ENCODE results near the gene FZD4.
A peak's percentile ranks its signal among the peaks of the same experiment; 100 is the strongest.
"Not testable (repeated sequence)": the region's sequence is repeated elsewhere in the genome, so short reads cannot be mapped to it uniquely, and the experiment has no call there.

FZD4 gene

GRCh38 chr11:86977441-86978050, 22.4 kb upstream of the FZD4 start:
- DNase-seq (ENCODE audit: low read depth), result no peak

GRCh38 chr11:86972734-86973133, 17.5 kb upstream of the FZD4 start:
- no peak for DNase-seq (ENCODE audit: low read depth)

DNA sequence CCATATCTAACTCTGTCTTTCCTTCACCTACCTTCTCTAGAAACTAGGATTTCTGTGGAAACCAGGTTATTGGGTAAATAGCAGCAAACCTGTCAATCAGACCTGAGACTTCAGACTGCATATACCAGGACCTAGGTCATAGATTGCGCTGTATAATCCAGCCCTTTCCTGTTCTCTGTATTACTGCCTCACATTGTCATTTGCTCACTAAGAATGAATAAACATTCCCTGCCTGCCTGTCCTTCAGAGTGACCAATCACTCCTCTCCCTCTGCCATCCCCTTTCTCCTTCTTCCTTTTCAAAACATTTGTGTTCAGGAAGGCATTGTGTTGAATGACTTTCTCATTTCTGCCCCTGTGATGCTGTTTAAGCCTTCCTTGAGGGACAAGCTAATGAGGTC, 14.1 kb upstream of the FZD4 start:
- DNase-seq (ENCODE audit: low read depth), result no peak

DNA sequence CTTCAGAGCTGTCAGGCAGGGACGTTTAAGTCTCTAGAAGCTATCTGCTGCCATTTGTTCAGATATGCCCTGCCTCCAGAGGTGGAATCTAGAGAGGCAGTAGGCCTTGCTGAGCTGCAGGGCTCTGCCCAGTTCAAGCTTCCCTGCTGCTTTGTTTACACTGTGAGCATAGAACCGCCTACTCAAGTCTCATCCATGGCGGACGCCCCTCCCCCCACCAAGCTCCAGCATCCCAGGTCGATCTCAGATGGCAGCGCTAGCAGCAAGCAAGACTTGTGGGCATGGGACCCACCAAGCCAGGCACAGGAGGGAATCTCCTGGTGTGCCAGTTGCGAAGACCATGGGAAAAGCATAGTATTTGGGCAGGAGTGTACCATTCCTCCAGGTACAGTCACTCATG, 12.4 kb upstream of the FZD4 start:
- not testable (repeated sequence) for DNase-seq (ENCODE audit: low read depth)

DNA sequence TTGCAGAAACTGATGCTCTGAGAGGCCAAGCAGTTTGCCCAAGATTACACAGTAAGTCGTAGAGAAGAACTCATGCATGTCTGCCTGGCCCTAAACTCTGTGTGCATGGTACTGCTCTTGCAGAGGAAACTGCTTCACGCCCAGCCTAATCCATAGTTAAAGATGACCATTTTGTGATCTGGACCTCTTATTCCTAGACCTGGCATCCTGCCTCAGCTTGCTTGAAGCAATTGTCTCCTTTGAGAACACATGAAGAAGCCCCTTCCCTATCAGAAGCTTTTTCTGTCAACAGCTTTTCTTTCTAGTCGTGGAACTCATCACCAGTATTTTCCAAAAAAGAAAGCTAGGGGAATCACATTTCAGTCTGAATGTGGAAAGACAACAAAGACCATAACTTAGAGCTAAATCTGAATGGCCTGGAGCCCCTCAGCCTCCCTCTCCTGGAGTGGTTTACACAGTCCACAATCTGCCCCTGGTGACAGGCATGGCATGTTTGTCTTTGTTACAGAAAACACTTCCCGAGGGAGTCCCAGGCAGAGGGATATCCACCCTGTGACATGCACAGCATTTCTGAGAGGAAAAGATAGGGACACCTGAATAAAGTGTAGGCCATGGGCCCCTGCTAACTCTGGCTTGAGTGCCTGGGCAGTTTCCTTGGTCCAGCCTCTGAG, 2.9 kb upstream of the FZD4 start:
- no peak for DNase-seq (ENCODE audit: low read depth)

DNA sequence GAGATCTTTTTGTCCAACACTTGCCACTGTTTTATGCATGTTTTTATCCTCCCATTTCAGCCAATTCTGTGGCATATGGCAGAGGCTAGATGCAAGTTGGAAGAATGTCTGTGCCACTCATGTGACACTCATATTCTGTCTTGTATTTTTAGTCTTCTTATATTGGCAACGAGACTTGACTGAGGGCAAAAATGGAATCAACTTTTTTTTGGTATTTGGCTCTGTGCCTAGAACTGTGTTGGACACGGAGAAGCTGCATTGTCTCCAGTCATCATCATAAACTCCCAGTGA, 1.7 kb upstream of the FZD4 start:
- no peak for DNase-seq (ENCODE audit: low read depth)

- DNase-seq (ENCODE audit: low read depth), result no peak
Observed at GRCh38 chr11:86955111-86955360, 159 bp downstream of the FZD4 start.

- DNase-seq (ENCODE audit: low read depth), result no peak
Observed at GRCh38 chr11:86954269-86955110, 705 bp downstream of the FZD4 start.

GRCh38 chr11:86952221-86952875, 2.8 kb downstream of the FZD4 start:
- no peak for DNase-seq (ENCODE audit: low read depth)

DNA sequence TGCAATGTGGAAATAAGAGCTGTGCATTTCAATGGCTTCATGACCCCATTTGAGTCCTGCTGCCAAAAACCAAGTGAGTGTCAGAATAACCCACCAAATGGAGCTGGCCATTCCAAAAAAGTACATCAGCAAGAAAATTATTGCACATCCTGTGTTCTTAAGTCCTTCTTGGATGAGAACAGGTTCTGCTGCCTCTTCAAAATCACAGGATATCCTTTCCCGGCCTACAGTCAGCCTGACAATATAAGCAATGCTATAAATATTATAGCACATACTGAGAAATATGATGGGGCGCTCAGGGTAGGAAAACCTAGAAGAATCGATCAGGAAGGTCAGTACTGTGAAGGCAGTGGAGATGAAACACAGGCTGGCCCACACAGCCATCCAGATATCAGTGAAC, 3.5 kb downstream of the FZD4 start:
- no peak for DNase-seq (ENCODE audit: low read depth)

DNA sequence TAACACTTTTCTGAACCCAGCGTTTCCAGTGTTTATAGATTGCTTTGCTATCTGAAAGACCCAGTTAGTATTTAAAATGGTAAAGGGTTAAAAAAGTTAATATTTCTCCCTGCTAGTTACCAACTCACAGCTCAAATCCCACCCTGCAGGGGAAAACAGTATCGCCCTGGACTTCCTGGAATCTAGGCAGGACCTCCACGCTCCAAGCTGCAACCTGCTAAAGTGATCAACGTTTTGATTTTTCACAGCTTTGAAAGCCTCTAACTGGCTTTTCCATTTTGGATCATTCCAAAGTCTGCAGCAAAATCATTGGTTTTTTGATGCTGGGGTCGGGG, 4.6 kb downstream of the FZD4 start:
- no peak for DNase-seq (ENCODE audit: low read depth)

- no peak for DNase-seq (ENCODE audit: low read depth)
Observed at GRCh38 chr11:86949995-86950660, 5.1 kb downstream of the FZD4 start.

DNA sequence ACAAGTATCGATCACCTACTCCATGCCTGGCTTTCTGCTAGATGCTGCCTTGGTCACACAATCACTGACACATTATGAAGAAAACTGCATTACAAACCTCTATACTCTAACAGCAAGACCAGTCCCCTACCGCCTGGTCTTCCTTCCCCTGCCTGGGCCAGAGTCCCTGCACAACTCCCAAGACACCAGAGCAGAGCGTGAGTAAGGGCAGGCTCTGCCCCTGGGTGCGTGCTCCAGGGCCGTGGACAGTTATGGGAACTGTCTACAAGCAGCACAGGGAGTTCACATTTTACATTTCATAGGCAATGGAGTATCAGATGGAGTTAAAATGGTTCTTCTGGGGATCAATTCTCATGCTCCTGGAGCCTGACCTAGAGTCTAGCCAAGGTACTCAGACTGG, 6.5 kb downstream of the FZD4 start:
- no peak for DNase-seq (ENCODE audit: low read depth)

DNA sequence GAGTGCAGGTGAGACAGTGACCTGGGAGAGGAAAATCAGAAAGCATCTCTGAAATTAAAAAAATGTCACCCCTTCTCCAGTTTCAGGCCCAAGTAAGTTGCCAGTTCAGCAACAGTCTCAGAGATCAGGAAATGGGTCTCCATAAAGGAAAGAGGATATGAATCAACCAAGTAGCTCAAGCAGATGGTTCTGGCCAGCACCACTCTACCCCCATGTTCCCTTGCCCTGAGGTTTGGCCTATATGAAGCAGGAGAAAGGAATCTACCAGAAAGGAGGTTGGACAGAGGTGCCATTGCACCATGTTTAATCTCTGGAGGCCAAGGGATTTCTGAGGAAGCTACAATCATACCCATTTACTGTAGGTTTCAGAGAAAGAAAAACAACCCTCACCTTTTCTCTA, 7.7 kb downstream of the FZD4 start:
- DNase-seq (ENCODE audit: low read depth), result no peak

DNA sequence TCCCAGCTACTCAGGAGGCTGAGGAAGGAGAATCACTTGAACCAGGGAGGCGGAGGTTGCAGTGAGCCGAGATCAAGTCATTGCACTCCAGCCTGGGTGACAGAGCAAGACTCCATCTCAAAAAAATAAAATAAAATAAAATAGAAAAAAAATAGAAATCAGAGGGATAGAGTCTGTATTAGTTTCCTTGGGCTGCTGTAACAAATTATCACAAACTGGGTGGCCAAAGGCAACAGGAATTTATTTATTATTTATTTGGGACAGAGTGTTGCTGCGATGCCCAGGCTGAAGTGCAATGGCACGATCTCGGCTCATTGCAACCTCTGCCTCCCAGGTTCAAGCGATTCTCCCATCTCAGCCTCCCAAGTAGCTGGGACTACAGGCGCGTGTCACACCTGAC, 11.7 kb downstream of the FZD4 start:
- not testable (repeated sequence) for DNase-seq (ENCODE audit: low read depth)

DNA sequence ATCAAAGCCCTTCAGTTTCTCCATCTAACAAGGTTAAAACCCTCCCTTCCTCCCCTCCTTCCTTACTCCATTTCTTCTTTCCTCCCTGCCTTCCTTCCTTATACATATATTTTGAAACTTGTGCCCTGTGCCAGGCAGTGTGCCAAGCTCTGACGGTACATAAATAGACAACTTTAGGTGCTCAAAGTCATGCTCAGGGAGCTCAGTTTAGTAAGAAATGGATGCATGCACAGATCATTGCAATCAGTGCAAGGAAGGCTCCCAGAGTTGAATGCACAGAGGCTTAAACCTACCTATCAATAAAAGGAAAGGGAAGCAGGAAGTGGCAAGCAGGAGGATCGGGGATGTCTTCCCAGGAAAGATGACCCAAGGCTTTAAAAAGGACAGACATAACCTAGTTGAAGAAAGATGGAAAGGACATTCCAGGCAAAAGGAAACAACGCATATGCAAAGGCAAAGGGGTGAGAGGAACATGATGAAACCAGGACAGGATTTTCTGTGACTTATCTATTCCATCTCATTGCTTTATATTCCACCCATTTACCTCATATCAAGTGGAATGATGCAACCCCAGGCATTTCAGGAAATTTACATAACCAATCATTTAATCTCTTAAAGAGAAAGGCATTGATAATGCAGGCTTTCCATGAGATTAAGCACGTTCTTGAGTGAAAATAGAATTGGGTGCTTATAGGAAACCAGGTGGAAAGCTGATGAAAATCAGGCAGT, 13.2 kb downstream of the FZD4 start:
- DNase-seq (ENCODE audit: low read depth), result no peak

DNA sequence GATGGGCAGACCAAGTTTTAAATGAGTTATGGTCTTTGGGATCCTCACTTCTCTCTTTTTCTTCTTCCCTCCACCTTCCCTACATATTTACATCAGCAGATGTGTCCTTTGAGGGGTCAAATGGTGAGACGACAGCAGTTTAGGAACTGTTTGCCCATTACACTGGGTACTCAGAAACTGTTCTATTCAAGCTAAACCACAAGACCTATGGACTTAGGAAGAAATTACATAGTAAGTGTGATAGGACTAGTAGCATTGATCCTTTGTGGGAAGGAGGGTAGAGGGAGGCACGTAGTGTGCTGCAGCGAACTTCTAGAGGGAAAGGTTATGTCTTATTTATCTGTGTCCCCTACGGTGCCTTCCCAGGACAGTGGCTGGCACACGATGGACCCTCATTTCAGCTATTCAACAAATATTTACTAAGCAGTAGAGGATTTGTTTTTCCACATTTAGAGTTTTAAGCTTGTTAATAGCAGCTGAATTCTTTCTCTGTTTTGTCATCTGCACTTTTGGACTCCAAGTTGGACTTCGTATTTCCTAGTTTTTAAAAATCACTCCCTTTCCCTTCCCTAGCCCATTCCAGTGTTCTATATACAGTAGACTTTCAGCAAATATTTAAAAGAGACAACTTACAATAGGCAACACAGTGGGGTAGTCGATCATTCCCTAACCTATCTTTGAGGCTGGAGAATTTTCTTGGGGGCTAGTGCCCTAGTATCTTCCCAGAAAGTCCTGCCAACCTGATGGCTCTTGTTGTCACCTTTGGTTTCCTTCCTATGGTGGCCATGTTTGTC, 13.9 kb downstream of the FZD4 start:
- DNase-seq (ENCODE audit: low read depth), result no peak

DNA sequence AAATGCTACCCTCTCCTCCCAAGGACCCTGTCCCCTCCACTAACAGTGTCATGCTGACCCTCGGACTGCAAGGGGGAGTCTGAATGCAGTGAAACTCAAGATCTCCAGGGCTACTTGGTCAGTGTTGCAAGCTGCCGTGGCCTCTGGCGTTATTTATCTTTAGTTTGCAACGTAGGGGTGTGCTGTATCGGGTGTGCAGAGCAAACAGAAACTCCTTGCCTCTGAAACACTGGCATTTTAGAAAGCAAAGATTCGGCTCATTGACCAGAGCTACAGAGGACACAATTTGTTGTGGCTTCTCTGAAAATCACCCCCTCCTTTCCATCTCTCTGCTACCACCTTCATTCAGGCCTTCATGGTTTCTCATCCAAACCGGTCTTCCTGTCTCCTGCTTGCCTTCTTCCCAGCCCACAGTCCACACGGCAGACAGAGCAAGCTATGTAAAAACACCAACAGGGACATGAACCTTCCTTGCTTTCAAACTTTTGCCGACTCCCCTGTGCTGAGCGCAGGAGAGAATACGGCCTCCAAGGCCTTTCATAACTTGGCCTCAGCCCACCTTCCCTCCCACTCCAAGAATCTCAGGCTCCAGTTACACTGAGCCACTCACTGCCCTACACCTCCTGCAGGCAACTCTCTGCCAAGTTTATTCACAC, 14.9 kb downstream of the FZD4 start:
- peak; percentile 60 for DNase-seq (ENCODE audit: low read depth)

GRCh38 chr11:86938900-86939880, 16.0 kb downstream of the FZD4 start:
- no peak for DNase-seq (ENCODE audit: low read depth)
